PC-9 (cell line): ENCODE data around the gene NCOA5.
"Not testable (repeated sequence)": the region's sequence is repeated elsewhere in the genome, so short reads cannot be mapped to it uniquely, and the experiment has no call there.

Experiments
- EZH2 ChIP-seq: fragments of 200-600 bp; sonication (generic); IDR thresholded peaks from 2 replicates; pipeline ENCODE4 v1.8.0; 2017; ENCODE audit warnings: antibody characterized with exemption, low read depth
- TF ChIP-seq, protein P1 (sequence below): fragments of 200-600 bp; sonication (generic); conservative IDR thresholded peaks from 2 replicates; pipeline ENCODE4 v1.6.1; 2017; ENCODE audit warnings: mixed run types, antibody characterized with exemption, mild to moderate bottlenecking, moderate library complexity

DNA sequence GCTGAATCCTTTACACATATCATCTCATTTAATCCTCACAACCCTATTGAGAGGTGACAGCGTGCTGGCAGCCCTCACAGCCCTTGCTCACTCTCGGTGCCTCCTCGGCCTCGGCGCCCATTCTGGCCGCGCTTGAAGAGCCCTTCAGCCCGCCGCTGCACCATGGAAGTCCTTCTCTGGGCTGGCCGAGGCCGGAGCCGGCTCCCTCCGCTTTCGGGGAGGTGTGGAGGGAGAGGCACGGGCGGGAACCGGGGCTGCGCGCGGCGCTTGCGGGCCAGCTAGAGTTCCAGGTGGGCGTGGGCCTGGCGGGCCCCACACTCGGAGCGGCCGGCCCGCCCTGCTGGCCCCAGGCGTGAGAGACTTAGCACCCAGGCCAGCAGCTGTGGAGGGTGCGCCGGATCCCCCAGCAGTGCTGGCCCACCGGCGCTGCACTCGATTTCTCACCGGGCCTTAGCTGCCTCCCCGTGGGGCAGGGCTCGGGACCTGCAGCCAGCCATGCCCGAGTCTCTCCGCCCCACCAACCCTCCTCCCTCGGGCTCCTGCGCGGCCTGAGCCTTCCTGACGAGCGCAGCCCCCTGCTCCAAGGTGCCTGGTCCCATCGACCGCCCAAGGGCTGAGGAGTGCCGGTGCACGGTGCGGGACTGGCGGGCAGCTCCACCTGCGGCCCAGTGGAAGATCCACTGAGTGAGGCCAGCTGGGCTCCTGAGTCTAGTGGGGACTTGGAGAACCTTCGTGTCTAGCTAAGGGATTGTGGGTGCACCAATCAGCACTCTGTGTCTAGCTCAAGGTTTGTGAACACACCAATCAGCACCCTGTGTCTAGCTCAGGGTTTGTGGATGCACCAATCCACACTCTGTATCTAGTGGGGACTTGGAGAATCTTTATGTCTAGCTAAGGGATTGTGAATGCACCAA lies 2.1 kb upstream of the NCOA5 start:
- TF ChIP-seq, protein P1, sequence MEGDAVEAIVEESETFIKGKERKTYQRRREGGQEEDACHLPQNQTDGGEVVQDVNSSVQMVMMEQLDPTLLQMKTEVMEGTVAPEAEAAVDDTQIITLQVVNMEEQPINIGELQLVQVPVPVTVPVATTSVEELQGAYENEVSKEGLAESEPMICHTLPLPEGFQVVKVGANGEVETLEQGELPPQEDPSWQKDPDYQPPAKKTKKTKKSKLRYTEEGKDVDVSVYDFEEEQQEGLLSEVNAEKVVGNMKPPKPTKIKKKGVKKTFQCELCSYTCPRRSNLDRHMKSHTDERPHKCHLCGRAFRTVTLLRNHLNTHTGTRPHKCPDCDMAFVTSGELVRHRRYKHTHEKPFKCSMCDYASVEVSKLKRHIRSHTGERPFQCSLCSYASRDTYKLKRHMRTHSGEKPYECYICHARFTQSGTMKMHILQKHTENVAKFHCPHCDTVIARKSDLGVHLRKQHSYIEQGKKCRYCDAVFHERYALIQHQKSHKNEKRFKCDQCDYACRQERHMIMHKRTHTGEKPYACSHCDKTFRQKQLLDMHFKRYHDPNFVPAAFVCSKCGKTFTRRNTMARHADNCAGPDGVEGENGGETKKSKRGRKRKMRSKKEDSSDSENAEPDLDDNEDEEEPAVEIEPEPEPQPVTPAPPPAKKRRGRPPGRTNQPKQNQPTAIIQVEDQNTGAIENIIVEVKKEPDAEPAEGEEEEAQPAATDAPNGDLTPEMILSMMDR, result not testable (repeated sequence)
- TF ChIP-seq EZH2, result not testable (repeated sequence)
